NCI-H524 treated with DMSO at 0.1 percent for 48 hours (cell line): ENCODE data around the gene SLIT3.
"Not testable (repeated sequence)": the region's sequence is repeated elsewhere in the genome, so short reads cannot be mapped to it uniquely, and the experiment has no call there.

ENCODE experiments used
- DNase-seq: peaks from one replicate; lab custom pipeline; 2025; lab: John Stamatoyannopoulos, UW

SLIT3 gene

GRCh38 chr5:168646335-168646734 lies 654.6 kb downstream of the SLIT3 start:
- DNase-seq = no peak

- DNase-seq = no peak
Measured at GRCh38 chr5:168645195-168645594, 655.7 kb downstream of the SLIT3 start.

- DNase-seq = no peak
Measured at GRCh38 chr5:168642019-168642418, 658.9 kb downstream of the SLIT3 start.

GRCh38 chr5:168638846-168639245 lies 662.1 kb downstream of the SLIT3 start:
- DNase-seq = not testable (repeated sequence)

GRCh38 chr5:168637793-168638192 lies 663.1 kb downstream of the SLIT3 start:
- DNase-seq = no peak

- DNase-seq = no peak
Measured at GRCh38 chr5:168637281-168637680, 663.7 kb downstream of the SLIT3 start.

GRCh38 chr5:168630958-168631357 lies 670.0 kb downstream of the SLIT3 start:
- not testable (repeated sequence) for DNase-seq

- DNase-seq = no peak
Measured at GRCh38 chr5:168624850-168625364, 676.0 kb downstream of the SLIT3 start.

- no peak for DNase-seq
Measured at GRCh38 chr5:168620807-168621206, 680.1 kb downstream of the SLIT3 start.

GRCh38 chr5:168614661-168615060 lies 686.3 kb downstream of the SLIT3 start:
- no peak for DNase-seq

GRCh38 chr5:168613996-168614395 lies 686.9 kb downstream of the SLIT3 start:
- no peak for DNase-seq

- DNase-seq = no peak
Measured at GRCh38 chr5:168613396-168613795, 687.5 kb downstream of the SLIT3 start.

GRCh38 chr5:168612996-168613395 lies 687.9 kb downstream of the SLIT3 start:
- no peak for DNase-seq

- no peak for DNase-seq
Measured at GRCh38 chr5:168612123-168612522, 688.8 kb downstream of the SLIT3 start.
